ENCODE measurements around the gene KIF2C.
"Not testable (repeated sequence)": the region's sequence is repeated elsewhere in the genome, so short reads cannot be mapped to it uniquely, and the experiment has no call there.

KIF2C gene

GRCh38 chr1:44696789-44697345, 42.8 kb upstream of the KIF2C start:
- in situ Hi-C loops (cut with HindIII; ENCODE audit: low sequenced_read_pairs): no loop called here
- H3K4me3 ChIP-seq (ENCODE audit: low read depth, low read length): no peak overlapping the region
- TF ChIP-seq, protein P1, sequence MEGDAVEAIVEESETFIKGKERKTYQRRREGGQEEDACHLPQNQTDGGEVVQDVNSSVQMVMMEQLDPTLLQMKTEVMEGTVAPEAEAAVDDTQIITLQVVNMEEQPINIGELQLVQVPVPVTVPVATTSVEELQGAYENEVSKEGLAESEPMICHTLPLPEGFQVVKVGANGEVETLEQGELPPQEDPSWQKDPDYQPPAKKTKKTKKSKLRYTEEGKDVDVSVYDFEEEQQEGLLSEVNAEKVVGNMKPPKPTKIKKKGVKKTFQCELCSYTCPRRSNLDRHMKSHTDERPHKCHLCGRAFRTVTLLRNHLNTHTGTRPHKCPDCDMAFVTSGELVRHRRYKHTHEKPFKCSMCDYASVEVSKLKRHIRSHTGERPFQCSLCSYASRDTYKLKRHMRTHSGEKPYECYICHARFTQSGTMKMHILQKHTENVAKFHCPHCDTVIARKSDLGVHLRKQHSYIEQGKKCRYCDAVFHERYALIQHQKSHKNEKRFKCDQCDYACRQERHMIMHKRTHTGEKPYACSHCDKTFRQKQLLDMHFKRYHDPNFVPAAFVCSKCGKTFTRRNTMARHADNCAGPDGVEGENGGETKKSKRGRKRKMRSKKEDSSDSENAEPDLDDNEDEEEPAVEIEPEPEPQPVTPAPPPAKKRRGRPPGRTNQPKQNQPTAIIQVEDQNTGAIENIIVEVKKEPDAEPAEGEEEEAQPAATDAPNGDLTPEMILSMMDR (IDR thresholded peaks at IDR 0.05; ENCODE audit: low read depth, low read length, missing control alignments): no peak
- DNase-seq (ENCODE audit: low read depth): no peak

DNA sequence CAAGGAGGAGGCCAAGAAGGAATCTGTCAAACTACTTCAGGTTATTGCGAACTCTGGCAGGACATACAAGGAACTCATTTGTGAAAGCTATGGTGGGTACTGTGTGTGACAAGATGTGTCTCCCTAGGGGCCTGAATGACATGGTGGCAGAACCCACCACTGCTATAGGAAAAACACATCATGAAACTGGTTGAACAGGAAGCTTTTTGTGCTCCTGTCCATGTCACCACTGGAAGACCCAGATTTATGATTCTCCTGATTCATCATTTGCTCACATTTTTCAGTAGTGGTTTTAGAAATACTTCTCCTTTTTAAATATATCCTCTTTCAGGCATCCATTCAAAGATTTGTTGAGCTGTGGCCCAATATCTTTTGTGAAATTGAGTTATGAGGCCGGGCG, 41.5 kb upstream of the KIF2C start:
- in situ Hi-C loops (cut with HindIII; ENCODE audit: low sequenced_read_pairs): no loop called here
- no peak for DNase-seq (ENCODE audit: low read depth)

DNA sequence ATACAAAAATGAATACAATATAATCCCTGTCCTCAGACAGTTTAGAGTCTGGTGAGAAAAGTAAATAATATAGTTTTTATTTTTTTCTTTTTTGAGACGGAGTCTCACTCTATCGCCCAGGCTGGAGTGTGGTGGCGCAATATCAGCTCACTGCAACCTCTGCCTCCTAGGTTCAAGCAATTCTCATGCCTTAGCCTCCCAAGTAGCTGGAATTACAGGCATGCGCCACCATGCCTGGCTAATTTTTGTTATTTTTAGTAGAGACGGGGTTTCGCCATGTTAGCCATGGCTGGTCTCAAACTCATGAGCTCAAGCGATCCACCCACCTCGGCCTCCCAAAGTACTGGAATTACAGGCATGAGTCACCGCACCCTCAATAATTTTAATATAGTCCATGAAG, 40.3 kb upstream of the KIF2C start:
- DNase-seq (ENCODE audit: low read depth); H3K4me3 ChIP-seq (ENCODE audit: low read depth, low read length); in situ Hi-C loops (cut with HindIII; ENCODE audit: low sequenced_read_pairs): not testable (repeated sequence)

More for the DNA sequence above, 41.5 kb upstream of the KIF2C start:
- TF ChIP-seq, protein P1 (IDR thresholded peaks at IDR 0.05; ENCODE audit: low read depth, low read length, missing control alignments): no peak
- no peak overlapping the region for H3K4me3 ChIP-seq (ENCODE audit: low read depth, low read length)

DNA sequence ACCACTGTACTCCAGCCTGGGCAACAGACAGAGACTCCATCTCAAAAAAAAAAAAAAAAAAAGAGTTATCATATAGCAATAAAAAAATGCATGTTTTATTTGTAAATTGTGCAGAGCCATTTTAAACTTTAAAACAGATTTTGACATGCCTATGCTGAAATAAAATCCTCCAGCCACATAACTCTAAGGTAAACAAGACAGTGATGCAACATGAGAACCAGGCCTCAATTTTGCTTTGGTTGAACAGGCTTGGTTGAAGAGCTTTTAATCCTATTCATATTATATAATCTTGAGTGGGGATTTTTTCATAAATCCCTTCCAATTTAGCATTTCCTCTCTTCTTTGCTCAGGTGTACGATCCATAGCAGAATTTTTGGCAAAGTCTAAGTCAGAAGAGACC, 39.1 kb upstream of the KIF2C start:
- TF ChIP-seq, protein P1 (IDR thresholded peaks at IDR 0.05; ENCODE audit: low read depth, low read length, missing control alignments): no peak
- H3K4me3 ChIP-seq (ENCODE audit: low read depth, low read length): no peak overlapping the region
- DNase-seq (ENCODE audit: low read depth): no peak
- in situ Hi-C loops (cut with HindIII; ENCODE audit: low sequenced_read_pairs): no loop called here

- in situ Hi-C loops (cut with HindIII; ENCODE audit: low sequenced_read_pairs): no loop called here
Measured at GRCh38 chr1:44701141-44701573, 38.5 kb upstream of the KIF2C start.

GRCh38 chr1:44705470-44705869, 34.2 kb upstream of the KIF2C start:
- in situ Hi-C loops (cut with HindIII; ENCODE audit: low sequenced_read_pairs): no loop called here
- TF ChIP-seq, protein P1 (IDR thresholded peaks at IDR 0.05; ENCODE audit: low read depth, low read length, missing control alignments): no peak
- no peak overlapping the region for H3K4me3 ChIP-seq (ENCODE audit: low read depth, low read length)
- no peak for DNase-seq (ENCODE audit: low read depth)

More at GRCh38 chr1:44701141-44701573, 38.5 kb upstream of the KIF2C start:
- no peak overlapping the region for H3K4me3 ChIP-seq (ENCODE audit: low read depth, low read length)
- TF ChIP-seq, protein P1 (IDR thresholded peaks at IDR 0.05; ENCODE audit: low read depth, low read length, missing control alignments): no peak
- DNase-seq (ENCODE audit: low read depth): no peak

DNA sequence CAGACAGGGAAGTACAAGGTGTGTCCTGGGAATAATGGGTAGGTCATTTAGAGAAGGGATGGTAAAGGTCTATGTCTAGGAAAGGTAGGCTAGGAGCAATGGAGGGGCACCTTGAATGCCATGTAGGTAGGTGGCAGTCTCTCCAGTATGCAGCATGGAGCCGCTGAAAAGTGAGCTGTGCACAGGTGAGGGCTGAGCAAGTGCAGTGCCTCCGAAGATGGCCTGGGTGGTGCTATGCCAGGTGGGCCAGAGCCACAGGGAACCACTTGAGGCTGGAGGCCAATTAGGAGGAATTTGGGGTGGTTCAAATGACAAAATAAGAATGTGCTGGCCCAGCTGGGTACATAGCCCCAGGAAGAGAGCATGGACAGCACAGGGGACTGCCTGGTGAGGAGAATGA, 33.7 kb upstream of the KIF2C start:
- H3K4me3 ChIP-seq (ENCODE audit: low read depth, low read length): no peak overlapping the region
- TF ChIP-seq, protein P1 (IDR thresholded peaks at IDR 0.05; ENCODE audit: low read depth, low read length, missing control alignments): no peak
- in situ Hi-C loops (cut with HindIII; ENCODE audit: low sequenced_read_pairs): no loop called here
- DNase-seq (ENCODE audit: low read depth): no peak
